Measurements from ENCODE around the gene SLC27A1.

GRCh38 chr19:17536955-17537354, 66.6 kb downstream of the SLC27A1 start:
- TF ChIP-seq POLR2A (IDR thresholded peaks at IDR 0.05) (no peak), CTCF (IDR thresholded peaks at IDR 0.05) (no peak)
